AG09319 (cell line): ENCODE measurements around the gene NEDD4L.

Experiments
- DNase-seq: peaks from one replicate; pipeline ENCODE4 v3.0.0-alpha.2; 2010; ENCODE audit warnings: low read depth; ENCODE audit errors: extremely low read depth
- TF ChIP-seq, protein P1 (sequence below): IDR thresholded peaks from 2 replicates; pipeline ENCODE4 v1.5.1; 2011; ENCODE audit warnings: low read depth, mild to moderate bottlenecking, inconsistent platforms, low read length, moderate library complexity

NEDD4L gene

GRCh38 chr18:58407649-58408407 is 363.8 kb downstream of the NEDD4L start:
- TF ChIP-seq, protein P1, sequence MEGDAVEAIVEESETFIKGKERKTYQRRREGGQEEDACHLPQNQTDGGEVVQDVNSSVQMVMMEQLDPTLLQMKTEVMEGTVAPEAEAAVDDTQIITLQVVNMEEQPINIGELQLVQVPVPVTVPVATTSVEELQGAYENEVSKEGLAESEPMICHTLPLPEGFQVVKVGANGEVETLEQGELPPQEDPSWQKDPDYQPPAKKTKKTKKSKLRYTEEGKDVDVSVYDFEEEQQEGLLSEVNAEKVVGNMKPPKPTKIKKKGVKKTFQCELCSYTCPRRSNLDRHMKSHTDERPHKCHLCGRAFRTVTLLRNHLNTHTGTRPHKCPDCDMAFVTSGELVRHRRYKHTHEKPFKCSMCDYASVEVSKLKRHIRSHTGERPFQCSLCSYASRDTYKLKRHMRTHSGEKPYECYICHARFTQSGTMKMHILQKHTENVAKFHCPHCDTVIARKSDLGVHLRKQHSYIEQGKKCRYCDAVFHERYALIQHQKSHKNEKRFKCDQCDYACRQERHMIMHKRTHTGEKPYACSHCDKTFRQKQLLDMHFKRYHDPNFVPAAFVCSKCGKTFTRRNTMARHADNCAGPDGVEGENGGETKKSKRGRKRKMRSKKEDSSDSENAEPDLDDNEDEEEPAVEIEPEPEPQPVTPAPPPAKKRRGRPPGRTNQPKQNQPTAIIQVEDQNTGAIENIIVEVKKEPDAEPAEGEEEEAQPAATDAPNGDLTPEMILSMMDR: no peak
- DNase-seq: no peak

DNA sequence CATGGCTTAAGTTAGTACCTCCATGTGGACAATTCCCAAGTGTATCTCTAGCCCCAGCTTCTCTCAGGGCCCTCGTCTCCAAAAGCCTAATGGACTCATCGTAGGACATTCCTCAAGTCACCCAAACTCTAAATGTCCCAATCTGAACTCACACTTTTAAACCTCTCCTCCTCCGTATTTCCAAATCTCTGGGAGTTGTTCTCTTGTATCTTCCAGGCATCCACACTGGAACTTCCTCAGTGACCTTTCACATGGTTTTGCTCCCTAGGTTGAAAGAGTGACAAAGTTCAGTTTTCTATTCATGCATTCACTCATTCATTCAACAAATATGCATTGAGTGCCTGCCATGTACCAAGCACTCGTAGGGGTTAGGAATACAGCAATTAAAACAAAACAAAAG is 364.6 kb downstream of the NEDD4L start:
- TF ChIP-seq, protein P1: no peak
- no peak for DNase-seq

GRCh38 chr18:58409802-58410445 is 365.9 kb downstream of the NEDD4L start:
- TF ChIP-seq, protein P1: no peak
- no peak for DNase-seq

- TF ChIP-seq, protein P1: no peak
- DNase-seq: no peak
Observed at GRCh38 chr18:58411323-58411722, 367.3 kb downstream of the NEDD4L start.

DNA sequence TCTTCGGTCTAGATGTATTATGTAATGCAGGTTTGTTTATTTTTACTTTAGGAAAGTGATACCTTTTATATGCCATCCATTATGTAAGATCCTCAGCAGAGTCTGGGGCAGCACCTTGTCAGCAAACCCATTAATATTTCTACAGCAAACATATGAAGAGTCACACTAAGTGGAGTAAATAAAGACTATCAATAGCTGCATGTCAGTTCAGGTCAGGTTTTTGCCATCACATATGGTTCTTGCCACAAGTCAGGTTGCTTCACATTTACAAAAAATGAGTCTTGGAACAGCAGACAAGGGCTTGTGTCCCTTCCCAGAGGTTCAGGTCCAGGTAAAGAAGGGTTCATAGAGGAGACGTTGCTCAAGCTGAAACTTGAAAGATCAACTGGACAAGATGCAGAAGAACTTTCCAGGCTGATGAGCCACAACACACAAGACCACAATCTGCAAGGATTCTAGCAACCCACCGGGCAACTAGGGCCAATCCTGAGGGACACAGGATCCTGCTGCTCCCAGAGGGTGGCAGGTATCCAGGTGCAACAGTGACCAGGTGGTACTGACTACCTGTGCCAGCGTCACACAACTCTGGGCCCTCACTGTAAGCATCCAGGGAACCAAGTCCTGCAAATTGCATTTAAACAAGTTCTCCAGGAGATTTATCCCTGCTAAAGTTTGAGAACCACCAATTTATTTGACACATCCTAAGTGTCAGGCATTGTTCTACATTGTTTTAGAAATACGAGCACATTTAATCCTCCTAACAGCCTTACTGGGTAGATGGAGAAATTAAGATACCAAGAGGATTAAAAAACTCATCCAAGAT is 369.0 kb downstream of the NEDD4L start:
- no peak for DNase-seq
- TF ChIP-seq, protein P1: no peak

GRCh38 chr18:58413667-58414628 is 369.9 kb downstream of the NEDD4L start:
- TF ChIP-seq, protein P1: no peak
- no peak for DNase-seq
